HTR-8/SVneo (cell line): ENCODE measurements around the gene GNB1.

Experiments used
- DNase-seq: peaks from one replicate; pipeline ENCODE4 v3.0.0; 2011; ENCODE audit warnings: low spot score, mixed read lengths; ENCODE audit not compliant: insufficient read length
- FAIRE-seq: peaks from 2 replicates; lab custom pipeline; 2011; peaks lifted over from hg19 to GRCh38; lab: Jason Lieb, UNC

GNB1 gene

GRCh38 chr1:1911350-1912041, 20.6 kb upstream of the GNB1 start:
- DNase-seq (no peak), FAIRE-seq (no peak)

DNA sequence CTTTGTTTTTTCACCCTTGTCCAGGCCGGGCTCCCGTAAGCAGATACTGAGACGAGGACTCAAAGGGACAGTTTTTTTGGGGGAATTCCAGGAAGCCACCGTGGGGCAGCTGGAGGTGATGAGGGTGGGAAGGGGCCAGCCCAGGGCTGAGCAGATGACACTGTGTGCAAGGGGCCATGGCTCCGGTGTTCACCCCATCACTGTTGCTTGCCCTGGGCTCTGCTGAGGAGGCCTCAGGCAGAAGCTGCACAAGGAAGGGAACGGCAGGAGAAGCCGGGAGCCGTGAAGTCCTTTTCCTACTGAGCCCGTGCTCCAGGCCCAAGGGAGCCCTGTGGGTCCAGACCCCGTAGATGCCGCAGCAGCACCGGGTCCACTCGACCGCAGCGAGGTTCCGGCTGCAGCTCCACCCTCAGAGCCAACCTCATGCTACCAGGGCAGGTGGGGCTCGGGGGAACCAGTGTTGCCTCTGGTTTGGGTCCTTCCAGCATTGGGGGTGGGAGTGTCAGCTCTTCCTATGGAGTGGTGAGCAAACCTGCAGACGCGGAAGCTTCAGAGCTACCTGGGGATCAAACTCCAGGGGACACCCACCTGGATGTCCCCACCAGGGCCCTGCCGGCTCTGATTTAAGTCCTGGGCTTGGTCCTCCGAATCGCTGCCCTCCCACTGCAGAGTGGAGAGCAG, 19.9 kb upstream of the GNB1 start:
- no peak for DNase-seq
- FAIRE-seq: no peak

- no peak for FAIRE-seq
- no peak for DNase-seq
Measured at GRCh38 chr1:1910033-1910465, 19.2 kb upstream of the GNB1 start.

- FAIRE-seq: no peak
- DNase-seq: no peak
Measured at GRCh38 chr1:1908506-1908791, 17.6 kb upstream of the GNB1 start.

GRCh38 chr1:1907098-1907736, 16.3 kb upstream of the GNB1 start:
- no peak for DNase-seq
- FAIRE-seq: no peak

- peak; percentile 88 for DNase-seq
- peak; percentile 93 for FAIRE-seq
Measured at GRCh38 chr1:1906185-1907097, 15.6 kb upstream of the GNB1 start.

- FAIRE-seq: no peak
- DNase-seq: no peak
Measured at GRCh38 chr1:1903224-1903623, 12.3 kb upstream of the GNB1 start.

DNA sequence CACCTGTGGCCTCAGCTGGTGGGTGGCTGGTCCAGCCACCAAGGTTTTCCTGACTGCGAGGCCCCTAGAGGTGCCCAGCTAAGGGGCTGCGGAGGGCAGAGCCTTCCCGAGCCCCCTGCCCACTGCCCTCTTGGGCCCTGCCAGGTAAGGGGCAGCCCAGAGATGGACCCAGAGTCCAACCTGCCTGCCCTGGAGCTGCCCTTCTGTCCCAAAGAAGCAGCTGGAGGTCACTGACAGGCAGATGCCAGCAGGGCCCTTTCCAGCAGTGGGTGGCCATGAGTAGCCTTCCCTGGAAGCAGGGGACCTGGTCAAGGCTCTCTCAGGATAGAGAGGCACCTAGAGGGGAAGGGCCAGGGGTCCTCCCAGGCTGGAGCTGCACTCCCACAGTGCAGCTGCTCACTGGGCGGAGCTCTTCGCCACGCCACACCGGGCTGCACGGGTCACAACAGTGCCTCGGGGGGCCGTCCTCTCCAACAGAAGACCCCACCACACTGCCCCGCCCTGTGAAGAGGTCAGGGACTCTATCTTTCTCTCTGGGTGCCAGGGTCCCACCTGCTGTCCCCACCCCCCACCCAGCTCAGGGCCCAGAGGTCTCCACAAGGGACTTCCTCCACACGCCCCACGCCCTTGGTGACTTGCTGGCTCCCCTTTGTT, 10.9 kb upstream of the GNB1 start:
- FAIRE-seq (no peak), DNase-seq (no peak)

DNA sequence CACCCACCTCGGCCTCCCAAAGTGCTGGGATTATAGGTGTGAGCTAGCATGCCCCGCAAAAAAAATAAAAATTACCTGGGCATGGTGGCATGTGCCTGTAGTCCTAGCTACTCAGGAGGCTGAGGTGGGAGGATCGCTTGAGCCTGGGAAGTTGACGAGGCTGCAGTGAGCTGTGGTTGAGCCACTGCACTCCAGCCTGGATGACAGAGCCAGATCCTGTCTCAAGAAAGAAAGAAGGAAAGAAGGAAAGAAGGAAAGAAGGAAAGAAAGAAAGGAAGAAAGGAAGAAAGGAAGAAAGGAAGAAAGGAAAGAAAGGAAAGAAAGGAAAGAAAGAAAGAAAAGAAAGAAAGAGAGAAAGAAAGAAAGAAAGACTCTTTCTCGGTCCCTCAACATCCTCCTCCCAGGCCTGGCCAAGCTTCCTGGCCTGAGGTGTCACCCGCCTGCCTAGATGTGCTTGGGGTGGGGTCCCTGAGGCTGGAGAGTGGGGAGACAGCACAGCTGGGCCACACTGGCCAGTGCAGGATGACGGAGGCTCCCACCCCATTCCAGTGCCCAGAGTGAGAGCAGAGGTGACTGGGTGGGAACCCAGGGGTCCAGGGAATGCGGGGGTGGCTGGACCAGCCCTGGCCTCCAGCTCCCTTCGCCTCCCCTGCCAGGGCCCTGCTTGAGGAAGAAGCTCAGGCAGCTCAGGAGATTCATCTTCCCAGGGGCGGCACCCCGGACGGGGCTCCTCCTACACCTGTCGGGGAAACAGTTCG, 10.2 kb upstream of the GNB1 start:
- DNase-seq (no peak), FAIRE-seq (no peak)

DNA sequence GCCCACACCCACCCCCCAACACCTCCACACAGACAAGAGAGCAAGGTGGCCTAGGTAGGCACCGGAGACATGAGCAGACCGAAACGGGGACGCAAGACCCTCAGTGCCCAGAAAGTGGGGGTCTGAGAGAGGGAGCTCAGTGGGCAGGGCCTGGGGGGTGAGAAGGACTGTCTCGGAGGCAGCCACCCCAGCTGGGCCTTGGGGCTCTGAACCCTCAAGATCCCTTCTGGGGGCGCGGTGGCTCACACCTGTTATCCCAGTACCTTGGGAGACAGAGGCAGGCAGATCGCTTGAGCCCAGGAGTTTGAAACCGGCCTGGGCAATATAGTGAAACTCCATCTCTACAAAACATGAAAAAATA, 9.1 kb upstream of the GNB1 start:
- FAIRE-seq (no peak), DNase-seq (no peak)

DNA sequence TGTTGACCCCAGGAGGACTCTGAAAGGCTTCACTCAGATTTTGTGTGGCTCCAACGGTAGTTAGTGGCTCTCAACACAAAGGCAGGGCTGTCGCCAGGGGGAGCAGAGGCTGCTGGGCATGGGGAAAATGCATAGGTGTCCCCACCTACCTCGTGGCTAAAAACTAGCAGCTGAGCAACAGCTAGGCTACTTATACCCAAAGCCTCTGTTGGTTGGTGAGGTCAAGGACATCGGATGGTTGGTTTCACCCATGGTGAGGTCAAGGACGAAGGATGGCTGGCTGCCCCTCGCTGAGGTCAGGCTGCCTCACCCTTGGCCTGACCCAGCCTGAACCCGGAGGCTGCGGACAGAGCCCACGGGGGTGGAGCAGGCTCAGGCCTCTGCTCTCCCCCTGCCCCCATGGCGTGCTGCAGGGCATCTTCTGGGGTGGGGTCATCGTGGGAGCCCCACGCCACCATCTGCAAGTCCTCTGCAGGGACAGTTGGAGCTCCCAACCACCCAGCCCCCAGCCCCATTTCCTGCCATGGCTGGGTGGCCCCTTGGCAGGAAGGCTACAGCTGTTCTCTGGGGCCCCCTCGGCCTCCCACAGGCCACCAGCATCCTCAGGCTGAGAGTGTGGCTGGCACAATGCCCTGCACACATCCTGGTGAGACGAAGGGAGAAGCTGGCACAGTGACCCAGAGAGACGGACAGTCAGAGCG, 8.5 kb upstream of the GNB1 start:
- FAIRE-seq (no peak), DNase-seq (no peak)

DNA sequence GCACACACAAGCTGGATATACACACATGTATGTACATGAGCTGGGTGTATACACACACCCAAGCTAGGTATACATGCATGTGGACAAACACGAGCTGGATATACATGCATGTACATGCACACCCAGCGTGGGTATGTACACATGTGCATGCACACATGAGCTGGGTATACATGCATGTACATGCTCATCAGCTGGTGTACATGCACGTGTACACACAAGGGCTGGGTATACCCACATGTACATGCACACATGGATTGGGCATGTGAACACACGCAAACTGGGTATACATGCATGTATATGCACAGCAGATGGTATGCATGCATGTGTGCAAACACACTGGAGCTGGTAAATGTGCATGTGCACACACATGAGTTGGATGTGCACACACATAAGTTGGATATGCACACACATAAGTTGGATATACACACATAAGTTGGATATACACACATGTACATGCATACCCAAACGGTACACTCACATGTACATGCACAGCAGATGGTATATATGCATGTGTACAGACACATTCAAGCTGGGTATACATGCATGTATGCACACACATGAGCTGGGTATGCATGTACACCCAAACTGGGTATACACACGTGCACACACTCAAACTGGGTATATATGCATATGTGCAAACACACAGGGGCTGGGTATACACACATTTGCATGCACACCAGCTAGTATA, 7.5 kb upstream of the GNB1 start:
- peak; percentile 93 for FAIRE-seq
- no peak for DNase-seq

GRCh38 chr1:1895456-1896336, 4.8 kb upstream of the GNB1 start:
- FAIRE-seq: no peak
- DNase-seq: no peak

- DNase-seq (no peak), FAIRE-seq (no peak)
Measured at GRCh38 chr1:1895060-1895418, 4.2 kb upstream of the GNB1 start.

GRCh38 chr1:1894354-1895059, 3.6 kb upstream of the GNB1 start:
- FAIRE-seq (no peak), DNase-seq (no peak)

DNA sequence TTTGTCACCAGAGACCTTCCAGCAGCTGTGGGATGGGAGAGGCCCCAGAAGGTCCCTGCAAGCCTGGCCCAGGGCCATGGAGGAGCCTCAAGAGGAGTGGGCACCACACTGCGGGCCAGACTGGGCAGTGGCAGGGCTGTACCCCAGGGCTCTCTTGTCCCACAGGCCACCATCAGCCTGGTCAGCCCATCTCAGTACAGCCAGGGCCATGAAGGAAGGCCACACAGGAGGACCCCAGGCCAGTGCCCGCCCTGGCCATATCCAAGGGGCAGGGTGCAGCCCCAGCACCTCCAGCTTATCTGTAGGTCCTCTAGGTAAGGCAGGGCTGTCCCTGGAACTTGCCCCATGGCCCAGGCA, 3.1 kb upstream of the GNB1 start:
- FAIRE-seq (no peak), DNase-seq (no peak)
